GM12878 (cell line): ENCODE measurements around the gene ESPNL. TPM values are rescaled to one million over a fixed set of nuclear protein-coding genes. Genes with fewer than 3 reads are reported as not detected.
A peak's percentile ranks its signal among the peaks of the same experiment; 100 is the strongest.

ENCODE experiments used
- ATF2 ChIP-seq: IDR thresholded peaks from 2 replicates; pipeline ENCODE4 v1.6.1; 2012; ENCODE audit warnings: low read length, inconsistent platforms
- CREB1 ChIP-seq: IDR thresholded peaks from 2 replicates; pipeline ENCODE4 v1.6.1; 2012; ENCODE audit warnings: low read depth, mild to moderate bottlenecking, inconsistent platforms
- FOS ChIP-seq: IDR thresholded peaks from 3 replicates; pipeline ENCODE4 v1.6.1; 2011; ENCODE audit warnings: borderline replicate concordance; ENCODE audit not compliant: insufficient read length; ENCODE audit errors: extremely low read depth
- FOXK2 ChIP-seq: fragments of 450-650 bp; IDR thresholded peaks from 2 replicates; pipeline ENCODE4 v1.6.1; 2017; ENCODE audit warnings: mild to moderate bottlenecking, moderate library complexity
- HCFC1 ChIP-seq: fragments of 150-350 bp; IDR thresholded peaks from 2 replicates; pipeline ENCODE4 v1.6.1; 2014; ENCODE audit warnings: low read length
- KAT2A ChIP-seq: conservative IDR thresholded peaks from 2 replicates; pipeline ENCODE4 v1.6.1; 2011; ENCODE audit warnings: low read depth, low read length; ENCODE audit not compliant: control insufficient read depth
- LARP7 ChIP-seq: fragments of 450-650 bp; IDR thresholded peaks from 2 replicates; pipeline ENCODE4 v1.6.1; 2017; ENCODE audit warnings: mild to moderate bottlenecking
- NBN ChIP-seq: fragments of 450-650 bp; IDR thresholded peaks from 2 replicates; pipeline ENCODE4 v1.6.1; 2016
- TCF7 ChIP-seq: IDR thresholded peaks from 2 replicates; pipeline ENCODE4 v1.6.1; 2014; ENCODE audit warnings: antibody characterized with exemption, borderline replicate concordance
- YBX1 ChIP-seq: fragments of 450-650 bp; IDR thresholded peaks from 2 replicates; pipeline ENCODE4 v1.6.1; 2016; ENCODE audit warnings: antibody characterized with exemption
- ZNF217 ChIP-seq: fragments of 450-650 bp; IDR thresholded peaks from 2 replicates; pipeline ENCODE4 v1.6.1; 2017; ENCODE audit warnings: antibody characterized with exemption, mild to moderate bottlenecking
- ZNF592 ChIP-seq: fragments of 450-650 bp; IDR thresholded peaks from 2 replicates; pipeline ENCODE4 v1.6.1; 2017; ENCODE audit warnings: mild to moderate bottlenecking, moderate library complexity
- polyA plus RNA-seq, 11 experiments: library from polyadenylated mRNA; depleted of rRNA in 4 of 11; unstranded in 6 of 11; stranded (reverse) in 5 of 11; fragments of >200 nt; fragmentation: Nextera tagmentation in 4 of 11; fragmentation: Illumina TruSeq in 1 of 11; extraction: Ambion mirVana in 4 of 11; extraction: Trizol in 1 of 11; gene quantifications; 1 replicate in 1 of 11; 2 replicates in 10 of 11; pipeline versions ENCODE4 v1.2.1 to v1.2.3, GENCODE V29; 2011 to 2016; ENCODE audit warnings: inconsistent platforms in 2 of 11, missing spikeins in 2 of 11, low read depth in 1 of 11
- total RNA-seq, 4 experiments: library from RNA; depleted of rRNA in 3 of 4; stranded (reverse); fragments of >200 nt in 3 of 4; fragmentation: Illumina TruSeq in 1 of 4; extraction: Trizol in 1 of 4; gene quantifications; 2 replicates each; pipeline versions ENCODE4 v1.2.1 to v1.2.3, GENCODE V29; 2013 to 2021
- TF ChIP-seq, protein P1 (sequence below): fragments of 450-650 bp; formaldehyde crosslinking; IDR thresholded peaks from 2 replicates; pipeline ENCODE4 v1.4.0; 2022; ENCODE audit warnings: mild to moderate bottlenecking, moderate library complexity
- TF ChIP-seq, protein P2 (sequence below): IDR thresholded peaks from 2 replicates; pipeline ENCODE4 v1.6.1; 2011; ENCODE audit warnings: low read depth, mild to moderate bottlenecking, low read length, moderate library complexity, borderline replicate concordance; ENCODE audit errors: extremely low read depth
- TF ChIP-seq, protein P3 (sequence below): fragments of 450-650 bp; IDR thresholded peaks from 2 replicates; pipeline ENCODE4 v1.6.1; 2014; ENCODE audit warnings: mild to moderate bottlenecking

Gene ESPNL
- total and polyA plus RNA-seq, 10 of the 15 experiments (the other 5 are each of a cell fraction or from before 2014, with no cell fraction given), result 0.05 to 0.94 (median 0.36) TPM; not detected in 3

DNA sequence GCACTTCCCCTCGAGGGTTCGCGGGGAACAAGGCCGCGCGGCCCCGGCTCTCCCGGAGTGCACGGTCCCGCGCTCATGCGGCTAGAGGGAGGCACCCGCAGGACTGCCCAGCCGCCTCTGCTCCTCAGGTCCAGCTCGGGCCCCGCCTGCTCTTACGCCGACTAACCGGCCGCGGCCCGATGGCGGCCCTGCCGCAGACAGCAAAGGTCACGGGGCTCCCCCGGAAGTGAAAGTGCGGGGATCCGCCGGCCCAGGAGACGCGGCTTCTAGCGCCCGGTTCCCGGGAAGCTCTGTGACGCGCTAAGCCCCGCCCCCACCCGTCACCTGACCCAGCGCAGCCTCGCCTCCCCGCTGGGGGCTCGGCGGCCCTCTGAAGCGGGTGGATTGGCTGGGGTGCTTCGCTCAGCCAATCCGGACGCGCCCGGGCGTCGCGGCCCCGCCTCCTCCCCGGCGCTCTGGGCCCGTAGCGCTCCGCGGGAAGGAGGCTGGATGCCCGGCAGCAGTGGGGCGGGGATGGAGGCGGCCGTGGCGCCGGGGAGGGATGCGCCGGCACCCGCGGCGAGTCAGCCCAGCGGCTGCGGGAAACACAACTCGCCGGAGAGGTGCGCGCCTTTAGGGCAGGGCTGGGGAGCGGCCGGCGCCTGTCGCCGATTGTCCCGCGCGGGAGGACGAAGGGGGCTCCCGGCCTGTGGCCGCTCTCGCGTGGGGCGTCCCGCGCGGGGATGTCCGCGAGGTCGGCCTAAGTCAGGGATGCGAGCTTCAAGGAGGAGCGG lies 39.4 kb upstream of the ESPNL start, which contains the start of gene SCLY (continued):
- TF ChIP-seq, protein P1, sequence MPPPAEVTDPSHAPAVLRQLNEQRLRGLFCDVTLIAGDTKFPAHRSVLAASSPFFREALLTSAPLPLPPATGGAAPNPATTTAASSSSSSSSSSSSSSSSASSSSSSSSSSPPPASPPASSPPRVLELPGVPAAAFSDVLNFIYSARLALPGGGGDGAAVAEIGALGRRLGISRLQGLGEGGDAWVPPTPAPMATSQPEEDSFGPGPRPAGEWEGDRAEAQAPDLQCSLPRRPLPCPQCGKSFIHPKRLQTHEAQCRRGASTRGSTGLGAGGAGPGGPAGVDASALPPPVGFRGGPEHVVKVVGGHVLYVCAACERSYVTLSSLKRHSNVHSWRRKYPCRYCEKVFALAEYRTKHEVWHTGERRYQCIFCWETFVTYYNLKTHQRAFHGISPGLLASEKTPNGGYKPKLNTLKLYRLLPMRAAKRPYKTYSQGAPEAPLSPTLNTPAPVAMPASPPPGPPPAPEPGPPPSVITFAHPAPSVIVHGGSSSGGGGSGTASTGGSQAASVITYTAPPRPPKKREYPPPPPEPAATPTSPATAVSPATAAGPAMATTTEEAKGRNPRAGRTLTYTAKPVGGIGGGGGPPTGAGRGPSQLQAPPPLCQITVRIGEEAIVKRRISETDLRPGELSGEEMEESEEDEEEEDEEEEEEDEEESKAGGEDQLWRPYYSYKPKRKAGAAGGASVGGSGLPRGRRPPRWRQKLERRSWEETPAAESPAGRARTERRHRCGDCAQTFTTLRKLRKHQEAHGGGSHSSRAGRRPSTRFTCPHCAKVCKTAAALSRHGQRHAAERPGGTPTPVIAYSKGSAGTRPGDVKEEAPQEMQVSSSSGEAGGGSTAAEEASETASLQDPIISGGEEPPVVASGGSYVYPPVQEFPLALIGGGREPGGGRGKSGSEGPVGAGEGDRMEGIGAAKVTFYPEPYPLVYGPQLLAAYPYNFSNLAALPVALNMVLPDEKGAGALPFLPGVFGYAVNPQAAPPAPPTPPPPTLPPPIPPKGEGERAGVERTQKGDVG (CRISPR knock-in tag), result no peak
- TF ChIP-seq YBX1, result no peak
- TF ChIP-seq ZNF592, result no peak
- TF ChIP-seq TCF7, result no peak
- TF ChIP-seq, protein P2, sequence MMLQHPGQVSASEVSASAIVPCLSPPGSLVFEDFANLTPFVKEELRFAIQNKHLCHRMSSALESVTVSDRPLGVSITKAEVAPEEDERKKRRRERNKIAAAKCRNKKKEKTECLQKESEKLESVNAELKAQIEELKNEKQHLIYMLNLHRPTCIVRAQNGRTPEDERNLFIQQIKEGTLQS, result 0 out of 2 replicates have a peak, but pooled peaks have one; percentile 51
- TF ChIP-seq, protein P3, sequence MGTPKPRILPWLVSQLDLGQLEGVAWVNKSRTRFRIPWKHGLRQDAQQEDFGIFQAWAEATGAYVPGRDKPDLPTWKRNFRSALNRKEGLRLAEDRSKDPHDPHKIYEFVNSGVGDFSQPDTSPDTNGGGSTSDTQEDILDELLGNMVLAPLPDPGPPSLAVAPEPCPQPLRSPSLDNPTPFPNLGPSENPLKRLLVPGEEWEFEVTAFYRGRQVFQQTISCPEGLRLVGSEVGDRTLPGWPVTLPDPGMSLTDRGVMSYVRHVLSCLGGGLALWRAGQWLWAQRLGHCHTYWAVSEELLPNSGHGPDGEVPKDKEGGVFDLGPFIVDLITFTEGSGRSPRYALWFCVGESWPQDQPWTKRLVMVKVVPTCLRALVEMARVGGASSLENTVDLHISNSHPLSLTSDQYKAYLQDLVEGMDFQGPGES, result peak; percentile 44; the same call in 1 of the 2 replicates
- peak; percentile 49 for TF ChIP-seq HCFC1
- peak; percentile 71 for TF ChIP-seq LARP7
- TF ChIP-seq ATF2, result no peak
- no peak for TF ChIP-seq KAT2A
- TF ChIP-seq NBN, result peak; percentile 29; the same call in 1 of the 2 replicates
- no peak for TF ChIP-seq FOXK2
- TF ChIP-seq CREB1, result peak; percentile 87
- TF ChIP-seq FOS, result no peak
- TF ChIP-seq ZNF217, result no peak
